ENCODE measurements around the gene TANC2.

The TANC2 gene

GRCh38 chr17:63015824-63016223, 49.8 kb downstream of the TANC2 start:
- DNase-seq = no peak

All from activated CD8-positive, alpha-beta memory T cell treated with anti-CD3 and anti-CD28 coated beads, Interleukin-2, amount 50 U/mL, for 4 hours (primary cell).